Measurements from ENCODE around the gene SMG6. TPM values are rescaled to one million over a fixed set of nuclear protein-coding genes. Genes with fewer than 3 reads are reported as not detected.

The SMG6 gene
- total and polyA plus RNA-seq, 2 donors (not counting 1 experiment from before 2014, with no cell fraction given): 10.6 to 35.5 TPM

GRCh38 chr17:2136241-2136640 is 167.3 kb downstream of the SMG6 start:
- Histone ChIP-seq H3K4me3 (ENCODE audit: control extremely low read depth in 1 of 5, extremely low read depth in 1 of 5, insufficient read depth in 1 of 5, low read depth in 2 of 5, low read length in 4 of 5) (no peak overlapping the region), H3K4me1 (ENCODE audit: control insufficient read depth in 2 of 2, insufficient read depth in 2 of 2, low read length in 2 of 2) (peaks cover 18 to 20% of the 10 kb centered on the region in 2 donors), H3K9me3 (ENCODE audit: control extremely low read depth in 1 of 3, control insufficient read depth in 2 of 3, insufficient read depth in 1 of 3, low read length in 2 of 3) (no peaks in the 10 kb centered on the region), H3K9ac (ENCODE audit: low read length) (no peak overlapping the region), H3K79me2 (ENCODE audit: control insufficient read depth, insufficient read depth, low read length) (no peaks in the 10 kb centered on the region), H4K20me1 (ENCODE audit: control insufficient read depth, insufficient read depth, low read length, poor library complexity, severe bottlenecking) (no peaks in the 10 kb centered on the region), H3K27me3 (replicated peaks in 1 of 4; ENCODE audit: control extremely low read depth in 1 of 4, control insufficient read depth in 3 of 4, insufficient read depth in 4 of 4, low read length in 3 of 4) (no peaks in the 10 kb centered on the region), H2AFZ (ENCODE audit: insufficient read depth, low read depth, low read length, poor library complexity, severe bottlenecking) (no peak overlapping the region), H3K4me2 (replicated peaks; ENCODE audit: low read depth, low read length, poor library complexity, severe bottlenecking) (no peak overlapping the region), H3K27ac (ENCODE audit: low read length in 2 of 2) (no peak overlapping the region), H3K36me3 (replicated peaks in 1 of 2; ENCODE audit: control extremely low read depth in 1 of 2, control insufficient read depth in 1 of 2, extremely low read depth in 1 of 2, insufficient read depth in 2 of 2, low read length in 1 of 2) (no peaks in the 10 kb centered on the region)
- TF ChIP-seq EZH2 (IDR thresholded peaks at IDR 0.05; ENCODE audit: borderline replicate concordance, insufficient read depth, low read depth, low read length, poor library complexity, severe bottlenecking) (no peak), CTCF (IDR thresholded peaks at IDR 0.05) (no peak)
- POLR2A ChIA-PET: no interaction called here
- ATAC-seq (ENCODE audit: low read depth) (no peak), DNase-seq (no peak)
- intact Hi-C loops (cut with micrococcal nuclease): loop anchor here (10.0 kb wide), 2 partner anchors 51 to 109 kb away; no protein-coding TSS in a partner anchor
- Mint-ChIP-seq H3K27me3 (no peaks in the 10 kb centered on the region), H3K9me3 (ENCODE audit: insufficient read depth) (no peaks in the 10 kb centered on the region), H3K4me3 (no peak overlapping the region), H3K27ac (no peak overlapping the region), H3K4me1 (peaks cover 22% of the 10 kb centered on the region)
- WGBS (ENCODE audit: insufficient coverage): 93% methylated on average over 5 of the region's 6 CpGs
- CTCF ChIA-PET: interaction anchor here (0.6 to 0.7 kb wide), 2 partner anchors 110 to 211 kb away, joined by 3 read pairs; no protein-coding TSS in a partner anchor

GRCh38 chr17:2128011-2128410 is 175.6 kb downstream of the SMG6 start:
- H3K27me3 ChIP-seq (replicated peaks in 1 of 4; ENCODE audit: control extremely low read depth in 1 of 4, control insufficient read depth in 3 of 4, insufficient read depth in 4 of 4, low read length in 3 of 4): no peaks in the 10 kb centered on the region
- no peak overlapping the region for H3K4me2 ChIP-seq (replicated peaks; ENCODE audit: low read depth, low read length, poor library complexity, severe bottlenecking)
- no peak overlapping the region for H2AFZ ChIP-seq (ENCODE audit: insufficient read depth, low read depth, low read length, poor library complexity, severe bottlenecking)
- peaks cover 18% of the 10 kb centered on the region for H3K4me1 Mint-ChIP-seq
- peaks cover 16% of the 10 kb centered on the region in 2 donors for H3K4me1 ChIP-seq (ENCODE audit: control insufficient read depth in 2 of 2, insufficient read depth in 2 of 2, low read length in 2 of 2)
- intact Hi-C loops (cut with micrococcal nuclease): no loop called here
- H3K27ac ChIP-seq (ENCODE audit: low read length in 2 of 2): no peak overlapping the region
- no peaks in the 10 kb centered on the region for H3K9me3 ChIP-seq (ENCODE audit: control extremely low read depth in 1 of 3, control insufficient read depth in 2 of 3, insufficient read depth in 1 of 3, low read length in 2 of 3)
- H3K27me3 Mint-ChIP-seq: no peaks in the 10 kb centered on the region
- no peaks in the 10 kb centered on the region for H3K79me2 ChIP-seq (ENCODE audit: control insufficient read depth, insufficient read depth, low read length)
- H3K27ac Mint-ChIP-seq: no peak overlapping the region
- H3K9ac ChIP-seq (ENCODE audit: low read length): no peak overlapping the region
- CTCF ChIA-PET: interaction anchor here (3.1 kb wide), 1 partner anchor 70 kb away, joined by 10 read pairs; no protein-coding TSS in a partner anchor
- no peak for ATAC-seq (ENCODE audit: low read depth)
- no peak overlapping the region for H3K4me3 ChIP-seq (ENCODE audit: control extremely low read depth in 1 of 5, extremely low read depth in 1 of 5, insufficient read depth in 1 of 5, low read depth in 2 of 5, low read length in 4 of 5)
- H3K4me3 Mint-ChIP-seq: no peak overlapping the region
- no peak for DNase-seq
- no peaks in the 10 kb centered on the region for H3K9me3 Mint-ChIP-seq (ENCODE audit: insufficient read depth)
- peaks cover 0 to 2% of the 10 kb centered on the region in 2 experiments for H3K36me3 ChIP-seq (replicated peaks in 1 of 2; ENCODE audit: control extremely low read depth in 1 of 2, control insufficient read depth in 1 of 2, extremely low read depth in 1 of 2, insufficient read depth in 2 of 2, low read length in 1 of 2)
- H4K20me1 ChIP-seq (ENCODE audit: control insufficient read depth, insufficient read depth, low read length, poor library complexity, severe bottlenecking): no peaks in the 10 kb centered on the region
- POLR2A ChIA-PET: no interaction called here
- TF ChIP-seq EZH2 (IDR thresholded peaks at IDR 0.05; ENCODE audit: borderline replicate concordance, insufficient read depth, low read depth, low read length, poor library complexity, severe bottlenecking) (no peak), CTCF (IDR thresholded peaks at IDR 0.05) (no peak)
- over 99% methylated on average over 9 of the region's 15 CpGs for WGBS (ENCODE audit: insufficient coverage)

Measured in B cell (primary cell).